Thyroid gland (tissue), 4 donors: Measurements from ENCODE around the gene TMEM221.

Source experiments
- CTCF ChIP-seq, 6 experiments: fragments of 200-600 bp in 3 of 6; fragments of 450-650 bp in 3 of 6; sonication (generic) in 3 of 6; IDR thresholded peaks; one replicate each; pipeline ENCODE4 v1.5.1; 2016 to 2019; ENCODE audit warnings: antibody characterized with exemption in 6 of 6, mild to moderate bottlenecking in 2 of 6, inconsistent platforms in 1 of 6, moderate library complexity in 1 of 6
- POLR2A ChIP-seq, 2 donors: fragments of 450-650 bp; IDR thresholded peaks; one replicate each; pipeline ENCODE4 v1.6.1; 2017; ENCODE audit warnings: antibody characterized with exemption in 2 of 2, mild to moderate bottlenecking in 2 of 2, moderate library complexity in 1 of 2

GRCh38 chr19:17447704-17448130 lies 751 bp downstream of the TMEM221 start:
- no peak for TF ChIP-seq CTCF (IDR thresholded peaks at IDR 0.05)
- no peak for TF ChIP-seq POLR2A (IDR thresholded peaks at IDR 0.05)
